Measurements from ENCODE around the gene AVPR2.

The AVPR2 gene

GRCh38 chrX:153907456-153907855 is 3.0 kb downstream of the AVPR2 start:
- no peak overlapping the region for H3K4me3 ChIP-seq (ENCODE audit: low read depth, low read length)

GRCh38 chrX:153908219-153908860 is 3.9 kb downstream of the AVPR2 start:
- no peak for TF ChIP-seq CTCF (IDR thresholded peaks at IDR 0.05; ENCODE audit: low read depth, low read length, missing control alignments)
- DNase-seq (ENCODE audit: low read depth): no peak
- no peak overlapping the region for H3K4me3 ChIP-seq (ENCODE audit: low read depth, low read length)

More at GRCh38 chrX:153907456-153907855, 3.0 kb downstream of the AVPR2 start:
- no peak for DNase-seq (ENCODE audit: low read depth)
- no peak for TF ChIP-seq CTCF (IDR thresholded peaks at IDR 0.05; ENCODE audit: low read depth, low read length, missing control alignments)

- no peak for TF ChIP-seq CTCF (IDR thresholded peaks at IDR 0.05; ENCODE audit: low read depth, low read length, missing control alignments)
- no peak overlapping the region for H3K4me3 ChIP-seq (ENCODE audit: low read depth, low read length)
- DNase-seq (ENCODE audit: low read depth): no peak
Observed at GRCh38 chrX:153909024-153909979, 4.8 kb downstream of the AVPR2 start.

- H3K4me3 ChIP-seq (ENCODE audit: low read depth, low read length): no peak overlapping the region
- TF ChIP-seq CTCF (IDR thresholded peaks at IDR 0.05; ENCODE audit: low read depth, low read length, missing control alignments): no peak
- no peak for DNase-seq (ENCODE audit: low read depth)
Observed at GRCh38 chrX:153909980-153910360, 5.5 kb downstream of the AVPR2 start.

GRCh38 chrX:153910446-153910845 is 6.0 kb downstream of the AVPR2 start:
- no peak for DNase-seq (ENCODE audit: low read depth)
- H3K4me3 ChIP-seq (ENCODE audit: low read depth, low read length): no peak overlapping the region
- TF ChIP-seq CTCF (IDR thresholded peaks at IDR 0.05; ENCODE audit: low read depth, low read length, missing control alignments): no peak

GRCh38 chrX:153911798-153912197 is 7.3 kb downstream of the AVPR2 start:
- TF ChIP-seq CTCF (IDR thresholded peaks at IDR 0.05; ENCODE audit: low read depth, low read length, missing control alignments): no peak
- no peak for DNase-seq (ENCODE audit: low read depth)
- H3K4me3 ChIP-seq (ENCODE audit: low read depth, low read length): no peak overlapping the region

Measured in GM12864 (cell line).